GM23338 (cell line): Measurements from ENCODE around the gene GMPR. TPM values are rescaled to one million over a fixed set of nuclear protein-coding genes. Genes with fewer than 3 reads are reported as not detected.

Experiments used
- ATAC-seq: fragments of 200-7000 bp; cut with Tn5 transposase; 3 replicates; pipeline ENCODE4 v1.9.1; 2020
- DNase-seq: peaks from one replicate; pipeline ENCODE4 v3.0.0-alpha.2; 2015; ENCODE audit warnings: low spot score
- H2AFZ ChIP-seq: fragments of 200-600 bp; sonication (generic); 2 replicates; pipeline ENCODE4 v1.8.0; 2016; ENCODE audit warnings: antibody characterized with exemption, mild to moderate bottlenecking, moderate library complexity
- H3F3A ChIP-seq: fragments of 200-600 bp; sonication (generic); replicated peaks from 2 replicates; pipeline ENCODE4 v1.8.0; 2017; ENCODE audit warnings: antibody characterized with exemption, mixed run types, low read depth
- H3K27ac ChIP-seq: fragments of 200-600 bp; sonication (generic); 2 replicates; pipeline ENCODE4 v1.6.1; 2016; ENCODE audit warnings: low read depth
- H3K27me3 ChIP-seq: fragments of 200-600 bp; sonication (generic); 2 replicates; pipeline ENCODE4 v1.8.0; 2016; ENCODE audit warnings: mild to moderate bottlenecking, mixed run types, moderate library complexity; ENCODE audit not compliant: insufficient read depth
- H3K36me3 ChIP-seq: fragments of 200-600 bp; sonication (generic); 2 replicates; pipeline ENCODE4 v1.8.0; 2016; ENCODE audit warnings: mild to moderate bottlenecking; ENCODE audit not compliant: insufficient read depth
- H3K4me1 ChIP-seq: fragments of 200-600 bp; sonication (generic); 2 replicates; pipeline ENCODE4 v1.8.0; 2016; ENCODE audit warnings: mild to moderate bottlenecking, moderate library complexity; ENCODE audit not compliant: insufficient read depth
- H3K4me2 ChIP-seq: fragments of 200-600 bp; sonication (generic); 2 replicates; pipeline ENCODE4 v1.7.1; 2017; ENCODE audit warnings: mixed run types
- H3K4me3 ChIP-seq: fragments of 200-600 bp; sonication (generic); 2 replicates; pipeline ENCODE4 v1.6.1; 2016; ENCODE audit warnings: mixed run types
- H3K79me2 ChIP-seq: fragments of 200-600 bp; sonication (generic); replicated peaks from 2 replicates; pipeline ENCODE4 v1.8.0; 2017; ENCODE audit warnings: mild to moderate bottlenecking; ENCODE audit not compliant: insufficient read depth
- H3K9me2 ChIP-seq: fragments of 200-600 bp; sonication (generic); 2 replicates; pipeline ENCODE4 v1.8.0; 2017; ENCODE audit not compliant: insufficient read depth
- H4K20me1 ChIP-seq: fragments of 200-600 bp; sonication (generic); replicated peaks from 2 replicates; pipeline ENCODE4 v1.8.0; 2017; ENCODE audit warnings: mild to moderate bottlenecking; ENCODE audit not compliant: insufficient read depth
- H3K27ac Mint-ChIP-seq: 2 replicates; pipeline ENCODE4 v1.8.0; 2020; ENCODE audit warnings: inconsistent platforms, mild to moderate bottlenecking, moderate library complexity, mixed read lengths
- H3K27me3 Mint-ChIP-seq: 3 replicates; pipeline ENCODE4 v1.8.0; 2022; ENCODE audit warnings: low read depth, mild to moderate bottlenecking, moderate library complexity, mixed read lengths, inconsistent platforms; ENCODE audit not compliant: insufficient read depth, poor library complexity
- H3K36me3 Mint-ChIP-seq: 3 replicates; pipeline ENCODE4 v1.8.0; 2021; ENCODE audit warnings: low read depth, mild to moderate bottlenecking, inconsistent platforms, moderate library complexity, mixed read lengths
- H3K4me1 Mint-ChIP-seq: 3 replicates; pipeline ENCODE4 v1.8.0; 2020; ENCODE audit warnings: mild to moderate bottlenecking, inconsistent platforms, mixed read lengths
- H3K4me3 Mint-ChIP-seq: 3 replicates; pipeline ENCODE4 v1.8.0; 2021; ENCODE audit warnings: moderate library complexity, mild to moderate bottlenecking, inconsistent platforms, mixed read lengths
- H3K9me3 Mint-ChIP-seq: 3 replicates; pipeline ENCODE4 v1.8.0; 2020; ENCODE audit warnings: moderate library complexity, mild to moderate bottlenecking, inconsistent platforms, mixed read lengths
- CREB1 ChIP-seq: fragments of 250-450 bp; sonication (Bioruptor Pico); IDR thresholded peaks from 2 replicates; pipeline ENCODE4 v1.5.0; 2020; ENCODE audit warnings: low read depth, mild to moderate bottlenecking, moderate library complexity
- CTCF ChIP-seq, 2 experiments: fragments of 200-600 bp in 1 of 2; sonication (generic) in 1 of 2; conservative IDR thresholded peaks; 2 replicates each; pipeline versions ENCODE4 v1.5.1 to v1.6.1; 2016 to 2017; ENCODE audit warnings: antibody characterized with exemption in 2 of 2, low read depth in 2 of 2, mild to moderate bottlenecking in 2 of 2, moderate library complexity in 1 of 2
- EZH2 ChIP-seq: fragments of 200-600 bp; sonication (generic); IDR thresholded peaks from one replicate; pipeline ENCODE4 v1.8.0; 2017; ENCODE audit warnings: antibody characterized with exemption, mild to moderate bottlenecking, low read depth; ENCODE audit not compliant: unreplicated experiment
- EZH2phosphoT487 ChIP-seq: fragments of 200-600 bp; sonication (generic); IDR thresholded peaks from one replicate; pipeline ENCODE4 v1.8.1; 2018; ENCODE audit warnings: antibody characterized with exemption; ENCODE audit not compliant: unreplicated experiment
- NANOG ChIP-seq: IDR thresholded peaks from 2 replicates; pipeline ENCODE4 v1.6.1; 2016; ENCODE audit warnings: antibody characterized with exemption, borderline replicate concordance
- POLR2AphosphoS5 ChIP-seq: IDR thresholded peaks from 2 replicates; pipeline ENCODE4 v1.6.1; 2016; ENCODE audit warnings: antibody characterized with exemption, low read depth
- ZNF114 ChIP-seq: fragments of 250-450 bp; sonication (Bioruptor Pico); IDR thresholded peaks from 2 replicates; pipeline ENCODE4 v1.5.0; 2020; ENCODE audit warnings: mild to moderate bottlenecking, moderate library complexity
- polyA plus RNA-seq: library from polyadenylated mRNA; unstranded; fragments of >200 nt; fragmentation: Nextera tagmentation; extraction: Ambion mirVana; gene quantifications from 2 replicates; pipeline ENCODE4 v1.2.1, GENCODE V29; 2016
- total RNA-seq: library from RNA; depleted of rRNA; stranded (reverse); fragments of >200 nt; shearing (Covaris generic); gene quantifications from 2 replicates; pipeline ENCODE4 v1.2.3, GENCODE V29; 2014
- TF ChIP-seq, protein P1 (sequence below): IDR thresholded peaks from 2 replicates; pipeline ENCODE4 v1.6.1; 2016; ENCODE audit warnings: antibody characterized with exemption
- TF ChIP-seq, protein P2 (sequence below): IDR thresholded peaks from one replicate; pipeline ENCODE4 v1.6.1; 2018; ENCODE audit warnings: antibody characterized with exemption; ENCODE audit not compliant: unreplicated experiment

Gene GMPR
- total and polyA plus RNA-seq, 2 experiments from 2014 or later = 0.23 to 0.35 TPM

GRCh38 chr6:16336056-16336818 is 97.8 kb downstream of the GMPR start:
- H3K27me3 ChIP-seq = no peaks in the 10 kb centered on the region
- no peak overlapping the region for H3K27ac ChIP-seq
- H3K4me1 Mint-ChIP-seq = peaks cover 11% of the 10 kb centered on the region; the same call in 2 of the 3 replicates
- H2AFZ ChIP-seq = no peak overlapping the region
- H4K20me1 ChIP-seq = no peaks in the 10 kb centered on the region
- no peaks in the 10 kb centered on the region for H3K9me3 Mint-ChIP-seq
- H3K27ac Mint-ChIP-seq = no peak overlapping the region
- no peaks in the 10 kb centered on the region for H3K79me2 ChIP-seq
- no peak for ATAC-seq
- no peak overlapping the region for H3K4me2 ChIP-seq
- H3K4me3 Mint-ChIP-seq = no peak overlapping the region
- TF ChIP-seq, protein P1, sequence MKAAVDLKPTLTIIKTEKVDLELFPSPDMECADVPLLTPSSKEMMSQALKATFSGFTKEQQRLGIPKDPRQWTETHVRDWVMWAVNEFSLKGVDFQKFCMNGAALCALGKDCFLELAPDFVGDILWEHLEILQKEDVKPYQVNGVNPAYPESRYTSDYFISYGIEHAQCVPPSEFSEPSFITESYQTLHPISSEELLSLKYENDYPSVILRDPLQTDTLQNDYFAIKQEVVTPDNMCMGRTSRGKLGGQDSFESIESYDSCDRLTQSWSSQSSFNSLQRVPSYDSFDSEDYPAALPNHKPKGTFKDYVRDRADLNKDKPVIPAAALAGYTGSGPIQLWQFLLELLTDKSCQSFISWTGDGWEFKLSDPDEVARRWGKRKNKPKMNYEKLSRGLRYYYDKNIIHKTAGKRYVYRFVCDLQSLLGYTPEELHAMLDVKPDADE = no peak
- TF ChIP-seq EZH2 = no peak
- TF ChIP-seq CTCF (conservative IDR thresholded peaks at IDR 0.05; ENCODE audit: low read depth in 2 of 2) = 0 out of 4 replicates have a peak, but pooled peaks of 1 of the 2 experiments have one; percentile 6
- no peak for TF ChIP-seq CREB1
- TF ChIP-seq ZNF114 = no peak
- no peaks in the 10 kb centered on the region for H3K36me3 ChIP-seq
- DNase-seq = no peak
- 0 out of 2 replicates have a peak, but pooled peaks cover 5% of the 10 kb centered on the region for H3K9me2 ChIP-seq
- H3K4me3 ChIP-seq = no peak overlapping the region
- H3F3A ChIP-seq = no peaks in the 10 kb centered on the region
- no peaks in the 10 kb centered on the region for H3K4me1 ChIP-seq
- peaks cover 3% of the 10 kb centered on the region; the same call in 1 of the 3 replicates for H3K36me3 Mint-ChIP-seq
- H3K27me3 Mint-ChIP-seq = no peaks in the 10 kb centered on the region

DNA sequence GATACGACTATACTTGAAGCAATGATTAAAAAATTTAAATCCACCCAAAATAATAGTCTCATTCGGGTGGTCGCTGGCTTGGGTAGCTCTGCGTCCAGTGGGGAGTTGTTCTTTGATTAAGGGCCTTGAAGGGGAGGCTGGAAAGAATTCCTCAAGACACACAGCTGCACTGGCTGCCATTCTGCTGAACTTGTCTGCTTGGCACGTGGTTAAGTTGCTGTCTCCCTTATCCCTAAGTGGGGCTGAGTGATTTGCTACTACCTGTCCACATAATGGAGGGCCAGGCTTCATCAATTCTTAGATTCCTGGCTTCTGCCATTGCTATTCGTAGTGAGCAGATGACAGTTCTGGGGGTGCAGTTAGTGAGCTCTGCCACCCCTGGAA is 98.5 kb downstream of the GMPR start:
- 0 out of 2 replicates have a peak, but pooled peaks cover 5% of the 10 kb centered on the region for H3K9me2 ChIP-seq
- no peak overlapping the region for H3K27ac ChIP-seq
- no peak for ATAC-seq
- H3K4me1 ChIP-seq = no peaks in the 10 kb centered on the region
- no peak overlapping the region for H3K4me2 ChIP-seq
- H3K36me3 ChIP-seq = no peaks in the 10 kb centered on the region
- H4K20me1 ChIP-seq = no peaks in the 10 kb centered on the region
- no peak overlapping the region for H2AFZ ChIP-seq
- peaks cover 11% of the 10 kb centered on the region; the same call in 2 of the 3 replicates for H3K4me1 Mint-ChIP-seq
- no peaks in the 10 kb centered on the region for H3F3A ChIP-seq
- H3K27me3 ChIP-seq = no peaks in the 10 kb centered on the region
- no peaks in the 10 kb centered on the region for H3K79me2 ChIP-seq
- no peaks in the 10 kb centered on the region for H3K27me3 Mint-ChIP-seq
- H3K9me3 Mint-ChIP-seq = no peaks in the 10 kb centered on the region
- no peak overlapping the region for H3K4me3 ChIP-seq
- no peak for DNase-seq
- peaks cover 3% of the 10 kb centered on the region; the same call in 1 of the 3 replicates for H3K36me3 Mint-ChIP-seq
- H3K27ac Mint-ChIP-seq = no peak overlapping the region
- H3K4me3 Mint-ChIP-seq = no peak overlapping the region
- TF ChIP-seq EZH2 (no peak), CTCF (conservative IDR thresholded peaks at IDR 0.05; ENCODE audit: low read depth in 2 of 2) (no peak), POLR2AphosphoS5 (no peak), ZNF114 (no peak), NANOG (no peak), EZH2phosphoT487 (no peak)
- TF ChIP-seq, protein P2, sequence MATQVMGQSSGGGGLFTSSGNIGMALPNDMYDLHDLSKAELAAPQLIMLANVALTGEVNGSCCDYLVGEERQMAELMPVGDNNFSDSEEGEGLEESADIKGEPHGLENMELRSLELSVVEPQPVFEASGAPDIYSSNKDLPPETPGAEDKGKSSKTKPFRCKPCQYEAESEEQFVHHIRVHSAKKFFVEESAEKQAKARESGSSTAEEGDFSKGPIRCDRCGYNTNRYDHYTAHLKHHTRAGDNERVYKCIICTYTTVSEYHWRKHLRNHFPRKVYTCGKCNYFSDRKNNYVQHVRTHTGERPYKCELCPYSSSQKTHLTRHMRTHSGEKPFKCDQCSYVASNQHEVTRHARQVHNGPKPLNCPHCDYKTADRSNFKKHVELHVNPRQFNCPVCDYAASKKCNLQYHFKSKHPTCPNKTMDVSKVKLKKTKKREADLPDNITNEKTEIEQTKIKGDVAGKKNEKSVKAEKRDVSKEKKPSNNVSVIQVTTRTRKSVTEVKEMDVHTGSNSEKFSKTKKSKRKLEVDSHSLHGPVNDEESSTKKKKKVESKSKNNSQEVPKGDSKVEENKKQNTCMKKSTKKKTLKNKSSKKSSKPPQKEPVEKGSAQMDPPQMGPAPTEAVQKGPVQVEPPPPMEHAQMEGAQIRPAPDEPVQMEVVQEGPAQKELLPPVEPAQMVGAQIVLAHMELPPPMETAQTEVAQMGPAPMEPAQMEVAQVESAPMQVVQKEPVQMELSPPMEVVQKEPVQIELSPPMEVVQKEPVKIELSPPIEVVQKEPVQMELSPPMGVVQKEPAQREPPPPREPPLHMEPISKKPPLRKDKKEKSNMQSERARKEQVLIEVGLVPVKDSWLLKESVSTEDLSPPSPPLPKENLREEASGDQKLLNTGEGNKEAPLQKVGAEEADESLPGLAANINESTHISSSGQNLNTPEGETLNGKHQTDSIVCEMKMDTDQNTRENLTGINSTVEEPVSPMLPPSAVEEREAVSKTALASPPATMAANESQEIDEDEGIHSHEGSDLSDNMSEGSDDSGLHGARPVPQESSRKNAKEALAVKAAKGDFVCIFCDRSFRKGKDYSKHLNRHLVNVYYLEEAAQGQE = no peak
